PC-9 (cell line): ENCODE data around the gene CLNK. TPM values are rescaled to one million over a fixed set of nuclear protein-coding genes. Genes with fewer than 3 reads are reported as not detected.

Experiments used
- BruUV-seq: library from RNA; stranded (reverse); fragments of 400-500 nt; replicated peaks from 2 replicates; lab custom pipeline; 2021; lab: Mats Ljungman, UMichigan
- CTCF ChIA-PET: fragments of 300-600 bp; sonication (Branson Sonifier 250); formaldehyde crosslinking; loops from one replicate; lab custom pipeline; 2022; ENCODE audit warnings: antibody characterized with exemption; lab: Charles Lee
- POLR2A ChIA-PET: fragments of 300-600 bp; sonication (Branson Sonifier 250); formaldehyde crosslinking; loops from one replicate; lab custom pipeline; 2022; ENCODE audit warnings: antibody characterized with exemption; ENCODE audit not compliant: unreplicated experiment; lab: Charles Lee
- DNase-seq, 2 experiments: peaks; one replicate each; pipeline versions ENCODE4 v3.0.0 to v3.0.0-alpha.2; 2015 to 2022; ENCODE audit warnings: mixed read lengths in 1 of 2
- H2AFZ ChIP-seq: fragments of 200-600 bp; sonication (generic); 2 replicates; pipeline ENCODE4 v1.8.1; 2017; ENCODE audit warnings: antibody characterized with exemption
- H3F3A ChIP-seq: fragments of 200-600 bp; sonication (generic); 2 replicates; pipeline ENCODE4 v1.8.1; 2017; ENCODE audit warnings: antibody characterized with exemption, mild to moderate bottlenecking, low read depth; ENCODE audit not compliant: insufficient read depth
- H3K27ac ChIP-seq: fragments of 200-600 bp; sonication (generic); 2 replicates; pipeline ENCODE4 v1.6.1; 2016; ENCODE audit warnings: mixed run types
- H3K27me3 ChIP-seq: fragments of 200-600 bp; sonication (generic); 2 replicates; pipeline ENCODE4 v1.6.1; 2016; ENCODE audit warnings: low read depth, mixed run types; ENCODE audit not compliant: insufficient read depth
- H3K36me3 ChIP-seq: fragments of 200-600 bp; sonication (generic); 2 replicates; pipeline ENCODE4 v1.6.1; 2016; ENCODE audit warnings: low read depth, mixed run types
- H3K4me1 ChIP-seq: fragments of 200-600 bp; sonication (generic); replicated peaks from 2 replicates; pipeline ENCODE4 v1.6.1; 2016; ENCODE audit warnings: mixed run types; ENCODE audit not compliant: insufficient read depth
- H3K4me2 ChIP-seq: fragments of 200-600 bp; sonication (generic); 2 replicates; pipeline ENCODE4 v1.6.1; 2017; ENCODE audit warnings: mixed run types
- H3K4me3 ChIP-seq: fragments of 200-600 bp; sonication (generic); 2 replicates; pipeline ENCODE4 v1.6.1; 2016; ENCODE audit warnings: mixed run types
- H3K79me2 ChIP-seq: fragments of 200-600 bp; sonication (generic); 2 replicates; pipeline ENCODE4 v1.6.1; 2017; ENCODE audit warnings: low read depth, mixed run types
- H3K9me2 ChIP-seq: fragments of 200-600 bp; sonication (generic); 2 replicates; pipeline ENCODE4 v1.8.1; 2017; ENCODE audit warnings: mild to moderate bottlenecking; ENCODE audit not compliant: insufficient read depth
- H3K9me3 ChIP-seq: fragments of 200-600 bp; sonication (generic); 2 replicates; pipeline ENCODE4 v1.8.1; 2016; ENCODE audit warnings: low read depth; ENCODE audit not compliant: insufficient read depth
- H4K20me1 ChIP-seq: fragments of 200-600 bp; sonication (generic); 2 replicates; pipeline ENCODE4 v1.8.1; 2017; ENCODE audit not compliant: insufficient read depth
- EZH2 ChIP-seq: fragments of 200-600 bp; sonication (generic); IDR thresholded peaks from 2 replicates; pipeline ENCODE4 v1.8.0; 2017; ENCODE audit warnings: antibody characterized with exemption, low read depth
- intact Hi-C: fragments of 100-400 bp; cut with micrococcal nuclease; formaldehyde crosslinking; loops from one replicate; pipeline ENCODE4 v1.10.0; 2022; ENCODE audit not compliant: unreplicated experiment
- total RNA-seq: library from RNA; stranded (reverse); gene quantifications from 2 replicates; pipeline ENCODE4 v1.2.3, GENCODE V29; 2021
- TF ChIP-seq, protein P1 (sequence below): fragments of 200-600 bp; sonication (generic); conservative IDR thresholded peaks from 2 replicates; pipeline ENCODE4 v1.6.1; 2017; ENCODE audit warnings: mixed run types, antibody characterized with exemption, mild to moderate bottlenecking, moderate library complexity

The CLNK gene
- total RNA-seq, 1 experiment from 2014 or later, result not detected

DNA sequence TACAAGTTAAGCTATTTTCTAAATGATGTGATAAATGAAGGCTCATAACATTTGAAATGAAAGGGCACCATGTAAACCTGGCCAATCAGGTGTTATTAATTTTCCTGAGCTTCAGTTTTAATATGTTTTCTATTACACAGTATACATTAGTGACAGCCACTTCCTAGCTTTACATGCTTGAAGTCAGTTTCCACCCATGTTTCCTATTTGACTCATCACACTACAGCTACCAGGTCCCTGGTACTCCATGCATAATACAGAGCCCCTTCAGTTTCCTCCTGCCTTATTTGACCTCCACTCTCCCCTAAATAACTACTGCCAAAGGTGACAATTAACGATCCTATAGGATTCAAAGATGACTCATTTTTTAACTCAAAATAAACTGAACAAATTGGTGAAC, 245.6 kb downstream of the CLNK start:
- Histone ChIP-seq H3K27ac (no peak overlapping the region), H3K4me2 (no peak overlapping the region), H3K4me3 (no peak overlapping the region), H3K27me3 (no peaks in the 10 kb centered on the region), H2AFZ (no peak overlapping the region), H3K79me2 (no peaks in the 10 kb centered on the region), H3F3A (no peaks in the 10 kb centered on the region), H3K36me3 (no peaks in the 10 kb centered on the region), H4K20me1 (no peaks in the 10 kb centered on the region), H3K9me3 (no peaks in the 10 kb centered on the region), H3K9me2 (no peaks in the 10 kb centered on the region), H3K4me1 (no peaks in the 10 kb centered on the region)
- TF ChIP-seq EZH2, result no peak
- TF ChIP-seq, protein P1, sequence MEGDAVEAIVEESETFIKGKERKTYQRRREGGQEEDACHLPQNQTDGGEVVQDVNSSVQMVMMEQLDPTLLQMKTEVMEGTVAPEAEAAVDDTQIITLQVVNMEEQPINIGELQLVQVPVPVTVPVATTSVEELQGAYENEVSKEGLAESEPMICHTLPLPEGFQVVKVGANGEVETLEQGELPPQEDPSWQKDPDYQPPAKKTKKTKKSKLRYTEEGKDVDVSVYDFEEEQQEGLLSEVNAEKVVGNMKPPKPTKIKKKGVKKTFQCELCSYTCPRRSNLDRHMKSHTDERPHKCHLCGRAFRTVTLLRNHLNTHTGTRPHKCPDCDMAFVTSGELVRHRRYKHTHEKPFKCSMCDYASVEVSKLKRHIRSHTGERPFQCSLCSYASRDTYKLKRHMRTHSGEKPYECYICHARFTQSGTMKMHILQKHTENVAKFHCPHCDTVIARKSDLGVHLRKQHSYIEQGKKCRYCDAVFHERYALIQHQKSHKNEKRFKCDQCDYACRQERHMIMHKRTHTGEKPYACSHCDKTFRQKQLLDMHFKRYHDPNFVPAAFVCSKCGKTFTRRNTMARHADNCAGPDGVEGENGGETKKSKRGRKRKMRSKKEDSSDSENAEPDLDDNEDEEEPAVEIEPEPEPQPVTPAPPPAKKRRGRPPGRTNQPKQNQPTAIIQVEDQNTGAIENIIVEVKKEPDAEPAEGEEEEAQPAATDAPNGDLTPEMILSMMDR, result no peak
- DNase-seq, result no peak
- intact Hi-C loops, result no loop called here
- ChIA-PET POLR2A (no interaction called here), CTCF (no interaction called here)
- BruUV-seq, result no TSS peak

DNA sequence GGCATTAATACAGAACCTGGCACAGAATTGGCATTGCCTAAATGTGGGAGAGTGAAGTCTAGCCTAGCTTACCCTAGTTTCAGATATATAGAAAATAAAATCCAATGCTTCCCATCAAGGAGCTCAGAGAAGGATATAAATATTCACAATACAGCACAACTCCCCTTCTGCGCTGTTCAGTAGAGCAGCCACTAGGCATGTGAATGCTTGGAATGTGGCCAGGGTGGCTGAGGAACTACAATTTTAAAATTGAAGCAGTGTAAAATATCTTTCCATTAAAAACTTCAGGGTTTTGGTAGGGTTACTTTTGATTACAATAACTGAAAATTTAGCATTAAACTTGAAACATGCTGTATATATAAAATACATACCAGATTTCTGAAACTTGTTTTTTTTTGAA, 246.8 kb downstream of the CLNK start:
- H3F3A ChIP-seq, result no peaks in the 10 kb centered on the region
- no peaks in the 10 kb centered on the region for H3K4me1 ChIP-seq
- no peak for DNase-seq
- H3K27ac ChIP-seq, result no peak overlapping the region
- intact Hi-C loops, result no loop called here
- H3K4me3 ChIP-seq, result no peak overlapping the region
- H3K9me3 ChIP-seq, result no peaks in the 10 kb centered on the region
- H2AFZ ChIP-seq, result no peak overlapping the region
- H3K4me2 ChIP-seq, result no peak overlapping the region
- no TSS peak for BruUV-seq
- no peaks in the 10 kb centered on the region for H3K79me2 ChIP-seq
- no peaks in the 10 kb centered on the region for H4K20me1 ChIP-seq
- no peaks in the 10 kb centered on the region for H3K27me3 ChIP-seq
- H3K36me3 ChIP-seq, result no peaks in the 10 kb centered on the region
- ChIA-PET CTCF (no interaction called here), POLR2A (no interaction called here)
- no peaks in the 10 kb centered on the region for H3K9me2 ChIP-seq
- no peak for TF ChIP-seq EZH2
- TF ChIP-seq, protein P1, result no peak

Other genes starting within 250 kb of the CLNK start
- gene ZNF518B, start 227.3 kb downstream of the CLNK start, total RNA-seq, result 6.9 and 12.3 TPM in 2 replicates